ENCODE results near the gene JAZF1. TPM values are rescaled to one million over a fixed set of nuclear protein-coding genes. Genes with fewer than 3 reads are reported as not detected.

JAZF1 gene
- total RNA-seq, 1 donor from 2014 or later, result 5.4 TPM

DNA sequence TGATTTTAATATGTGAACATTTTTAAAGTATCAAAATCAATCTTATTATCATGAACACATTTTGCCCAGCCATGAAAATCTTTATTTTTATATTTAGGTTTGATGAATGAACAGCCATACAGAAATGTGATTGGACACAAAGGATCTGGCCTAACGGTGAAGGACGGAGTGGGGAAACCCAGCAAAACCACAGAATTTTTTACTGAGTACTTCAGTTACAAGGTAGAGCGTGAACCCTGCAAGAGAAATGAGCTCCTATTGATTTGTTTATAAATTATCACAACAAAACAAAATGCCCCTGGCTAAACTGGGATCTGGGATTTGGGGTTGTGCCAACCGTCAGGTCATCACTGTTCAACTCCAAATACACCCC is 118.8 kb downstream of the JAZF1 start:
- ATAC-seq (no peak), DNase-seq (ENCODE audit: low spot score) (no peak)

DNA sequence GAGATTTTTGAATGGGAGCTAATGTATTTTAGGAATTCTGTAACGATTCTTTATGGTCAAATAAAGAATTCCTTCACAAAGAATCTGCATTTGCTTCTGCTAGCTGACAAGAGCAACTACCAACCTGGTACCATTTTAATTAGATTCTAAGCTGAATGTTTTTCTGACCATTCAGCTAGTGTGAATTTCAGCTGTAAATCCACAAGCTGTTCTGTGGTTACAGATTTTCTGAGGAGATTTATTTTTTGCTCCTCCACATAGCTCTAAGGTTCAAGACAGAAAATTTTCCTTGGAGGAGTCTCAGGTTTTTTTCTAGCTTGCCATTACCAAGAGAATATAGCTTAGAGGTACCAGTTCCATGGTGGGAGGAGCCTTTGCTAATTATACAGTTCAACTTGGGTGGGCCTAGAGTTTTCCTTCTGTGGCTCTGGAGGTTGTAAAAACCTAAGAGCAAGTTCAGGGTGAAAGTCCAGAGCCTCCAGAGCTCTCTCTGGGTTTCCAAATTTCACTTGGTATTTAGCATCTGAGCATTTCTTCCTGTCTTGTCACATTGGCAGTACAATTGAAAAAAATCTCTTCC is 120.1 kb downstream of the JAZF1 start:
- no peak for DNase-seq (ENCODE audit: low spot score)
- no peak for ATAC-seq

DNA sequence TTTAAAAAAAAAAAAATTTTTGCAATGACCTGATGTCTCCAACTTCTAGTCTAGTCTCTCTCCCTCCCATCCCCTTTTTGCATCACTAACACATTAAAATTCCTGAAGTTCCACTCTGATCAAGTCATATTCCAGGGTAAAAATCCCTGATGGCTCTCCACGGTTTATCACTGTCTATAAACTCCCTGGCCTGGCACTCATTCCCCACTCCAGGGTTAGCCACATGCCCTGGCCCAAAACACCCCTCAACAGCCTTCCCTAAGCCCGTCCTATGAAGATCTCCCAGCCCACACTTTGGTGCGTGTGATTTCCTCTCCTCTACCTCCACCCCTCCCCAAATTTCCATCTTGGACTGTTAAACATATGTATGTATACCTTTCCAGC is 125.4 kb downstream of the JAZF1 start:
- no peak for ATAC-seq
- no peak for DNase-seq (ENCODE audit: low spot score)

DNA sequence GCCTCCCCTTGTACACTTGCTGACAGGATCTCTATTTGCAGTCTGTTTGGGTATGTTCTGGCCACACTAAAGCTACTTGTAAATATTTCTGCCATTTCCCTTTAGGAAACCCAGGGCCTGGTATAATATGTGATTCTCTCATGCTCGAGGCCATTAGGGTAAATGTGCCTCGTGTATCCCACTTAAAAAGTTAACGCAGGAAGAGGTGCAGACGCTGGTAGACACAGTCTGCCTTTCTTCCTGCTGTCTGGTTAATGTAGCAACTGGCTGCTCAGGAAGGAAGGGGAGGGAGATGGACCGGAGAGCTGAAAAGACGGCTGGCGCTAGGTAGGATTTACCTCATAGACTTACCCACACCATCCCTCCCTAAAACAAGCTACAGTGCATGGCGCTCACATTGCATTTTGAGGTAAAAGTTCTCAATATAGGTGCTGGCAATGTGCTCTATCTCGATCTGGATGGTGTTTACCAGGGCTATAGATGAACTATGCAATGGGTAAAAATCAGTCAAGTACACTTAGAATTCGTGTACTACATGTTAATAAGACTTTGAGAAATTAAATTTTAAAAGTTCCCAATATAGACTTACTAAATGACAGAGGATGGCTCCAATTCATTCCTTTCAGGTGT is 125.9 kb downstream of the JAZF1 start:
- ATAC-seq (no peak), DNase-seq (ENCODE audit: low spot score) (no peak)

DNA sequence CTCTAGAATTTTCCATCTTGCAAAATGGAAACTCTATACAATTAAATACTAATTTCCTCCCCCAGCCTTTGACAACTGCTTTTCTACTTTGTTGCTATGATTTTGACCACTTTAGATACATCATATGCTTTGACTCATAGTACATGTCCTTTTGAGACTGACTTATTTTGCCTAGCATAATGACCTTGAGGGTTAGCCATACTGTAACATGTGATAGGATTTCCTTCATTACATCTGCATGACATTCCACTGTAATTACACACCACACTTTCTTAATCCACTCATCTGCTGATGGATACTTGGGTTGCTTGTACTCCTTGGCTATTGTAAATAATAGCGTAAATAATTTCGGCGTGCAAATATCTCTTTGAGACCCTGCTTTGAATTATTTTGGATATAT is 127.7 kb downstream of the JAZF1 start:
- ATAC-seq (no peak), DNase-seq (ENCODE audit: low spot score) (no peak)

DNA sequence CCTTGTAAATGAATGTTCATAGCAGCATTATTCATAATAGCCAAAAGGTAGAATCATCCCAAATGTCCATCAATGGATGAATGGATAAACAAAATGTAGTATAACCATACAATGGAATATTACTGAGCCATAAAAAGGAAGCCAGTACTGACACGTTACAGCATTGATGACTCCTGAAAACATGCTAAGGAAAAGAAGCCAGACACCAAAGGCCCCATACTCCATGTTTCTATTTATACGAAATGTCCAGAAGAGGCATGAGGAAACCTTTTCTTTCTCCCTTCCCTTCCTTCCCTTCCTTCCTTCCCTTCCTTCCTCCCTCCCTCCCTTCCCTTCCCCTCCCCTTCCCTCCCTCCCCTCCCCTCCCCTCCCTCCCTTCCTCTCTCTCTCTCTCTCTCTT is 131.9 kb downstream of the JAZF1 start:
- no peak for DNase-seq (ENCODE audit: low spot score)
- ATAC-seq, result no peak

DNA sequence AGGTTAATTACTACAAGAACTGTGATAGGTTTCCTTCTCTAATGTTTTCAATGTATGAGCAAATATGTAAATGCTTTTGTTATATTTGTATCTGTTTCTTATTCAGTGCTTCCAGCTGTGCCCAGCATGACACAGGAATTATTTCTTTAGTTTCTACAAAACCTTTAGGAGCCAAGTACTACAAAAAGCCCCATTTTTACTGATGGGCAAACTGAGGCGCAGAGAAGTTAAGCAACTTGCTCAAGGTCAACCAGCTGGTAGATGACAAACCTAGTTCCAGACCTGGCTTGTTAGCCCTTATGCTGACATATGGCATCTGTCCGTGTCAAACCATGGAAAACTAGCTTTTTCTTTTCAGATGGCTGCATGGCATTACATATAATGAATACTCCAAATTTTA is 134.6 kb downstream of the JAZF1 start:
- DNase-seq (ENCODE audit: low spot score) (no peak), ATAC-seq (no peak)

DNA sequence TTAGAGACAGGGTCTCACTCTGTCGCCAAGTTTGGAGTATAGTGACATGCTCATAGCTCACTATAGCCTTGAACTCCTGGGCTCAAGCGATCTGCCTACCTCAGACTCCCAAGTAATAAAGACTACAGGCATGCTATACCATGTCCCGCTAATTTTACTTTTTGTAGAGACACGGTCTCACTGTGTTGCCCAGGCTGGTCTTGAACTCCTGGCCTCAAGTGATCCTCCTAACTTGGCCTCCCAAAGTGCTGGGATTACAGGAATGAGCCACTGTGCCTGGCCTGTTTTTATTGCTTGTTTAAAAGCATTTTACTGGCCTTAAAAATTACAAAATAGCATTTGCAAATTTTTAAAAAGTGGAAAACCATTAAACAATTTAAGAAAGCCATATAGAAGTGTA is 135.0 kb downstream of the JAZF1 start:
- DNase-seq (ENCODE audit: low spot score) (no peak), ATAC-seq (no peak)

DNA sequence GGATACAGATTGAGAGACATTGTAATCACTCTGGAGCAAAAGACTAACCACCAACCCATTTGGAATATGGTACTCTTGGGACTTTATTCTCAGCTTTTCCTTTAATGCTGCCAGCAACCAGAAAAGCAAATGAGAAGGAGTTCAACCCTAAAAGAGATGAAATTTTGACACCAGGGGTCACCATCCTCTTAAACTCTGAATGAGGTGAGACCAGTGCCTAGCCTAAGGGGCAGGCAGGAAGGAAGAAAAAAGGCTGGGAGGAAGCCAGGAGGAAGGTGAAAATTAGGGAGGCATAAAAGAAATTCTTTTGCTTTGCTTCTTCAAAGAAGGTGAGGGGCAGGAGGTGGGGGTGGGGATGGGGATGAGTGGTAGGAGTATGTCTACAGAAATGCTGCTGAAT is 135.8 kb downstream of the JAZF1 start:
- DNase-seq (ENCODE audit: low spot score) (no peak), ATAC-seq (no peak)

DNA sequence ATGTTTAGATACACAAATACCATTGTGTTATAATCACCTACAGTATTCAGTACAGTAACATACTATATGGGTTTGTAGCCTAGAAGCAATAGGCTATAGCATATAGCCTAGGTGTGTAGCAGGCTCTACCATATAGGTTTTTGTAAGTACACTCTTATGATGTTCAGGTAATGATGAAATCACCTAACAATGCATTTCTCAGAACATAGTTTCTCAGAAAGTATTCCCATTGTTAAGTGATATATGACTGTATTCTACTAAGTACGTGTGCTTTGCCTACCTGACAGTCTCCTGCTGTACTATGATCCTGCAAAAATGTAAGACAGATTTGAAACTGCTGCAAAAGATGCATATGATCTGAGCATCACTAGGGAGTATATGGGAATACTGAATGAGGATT is 137.9 kb downstream of the JAZF1 start:
- ATAC-seq (no peak), DNase-seq (ENCODE audit: low spot score) (no peak)

DNA sequence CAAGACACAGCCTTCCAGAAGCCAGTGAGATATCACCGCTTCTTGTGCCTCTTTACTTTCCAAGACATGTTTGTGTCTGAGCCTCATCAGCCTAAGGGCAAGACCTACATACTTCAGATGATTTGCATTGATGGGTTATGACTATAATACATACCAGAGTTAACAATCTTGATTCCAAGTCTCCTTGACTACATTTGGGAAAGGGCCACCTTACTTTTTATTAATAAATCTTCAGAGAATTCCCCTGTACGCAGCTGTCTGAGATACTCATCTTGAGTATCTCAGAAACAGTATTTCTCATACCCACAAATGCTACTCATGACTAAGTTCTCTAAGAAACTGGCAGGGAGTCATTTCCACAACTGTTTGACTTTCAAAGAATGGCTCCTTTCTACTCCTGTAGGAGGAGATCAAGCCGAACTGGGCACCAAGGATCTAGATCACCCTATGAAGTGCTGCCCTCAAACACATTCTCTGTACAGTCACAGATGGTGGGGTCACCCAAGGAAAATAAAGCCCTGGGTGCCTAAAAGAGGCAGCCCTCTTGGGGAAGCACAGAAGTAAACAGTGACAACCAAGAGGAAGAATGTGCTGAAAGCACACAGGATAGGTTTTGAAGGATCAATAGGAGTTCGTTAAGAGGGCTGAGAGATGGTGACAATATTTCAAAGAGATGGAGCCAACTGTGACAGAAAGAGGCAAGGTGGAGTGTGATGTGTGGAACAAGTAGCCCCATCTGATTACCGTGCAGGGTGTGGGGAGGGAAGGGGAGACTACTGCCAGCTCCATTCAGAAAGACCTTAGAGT is 138.9 kb downstream of the JAZF1 start:
- ATAC-seq (no peak), DNase-seq (ENCODE audit: low spot score) (no peak)

DNA sequence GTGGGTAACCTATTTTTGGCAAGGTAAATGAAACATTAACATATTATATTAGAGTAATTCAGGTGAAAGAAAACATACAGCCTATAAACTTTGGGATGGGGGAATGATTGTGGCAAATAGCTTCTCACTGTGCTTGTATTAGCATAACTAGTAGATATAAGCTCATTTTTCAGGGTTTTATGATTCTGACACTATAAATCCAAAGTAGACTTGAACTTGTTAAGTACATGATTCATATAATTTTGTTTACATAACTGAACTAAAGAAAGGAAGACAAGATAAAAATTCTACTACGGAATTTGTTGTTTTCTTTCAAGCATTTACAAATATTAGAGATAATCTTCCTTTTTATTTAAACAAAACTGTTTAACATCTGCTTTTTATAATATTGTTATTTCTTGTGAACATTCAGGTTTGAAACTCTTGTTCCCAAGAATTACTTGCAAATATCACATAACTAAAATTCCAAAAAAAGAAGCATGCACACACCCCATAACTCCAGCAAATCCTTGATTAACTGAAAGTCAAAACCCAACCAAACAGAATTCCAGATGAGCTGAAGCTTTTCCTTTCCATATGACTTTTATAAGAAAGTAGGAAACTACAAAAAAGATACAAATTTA is 142.3 kb downstream of the JAZF1 start:
- ATAC-seq (no peak), DNase-seq (ENCODE audit: low spot score) (no peak)

DNA sequence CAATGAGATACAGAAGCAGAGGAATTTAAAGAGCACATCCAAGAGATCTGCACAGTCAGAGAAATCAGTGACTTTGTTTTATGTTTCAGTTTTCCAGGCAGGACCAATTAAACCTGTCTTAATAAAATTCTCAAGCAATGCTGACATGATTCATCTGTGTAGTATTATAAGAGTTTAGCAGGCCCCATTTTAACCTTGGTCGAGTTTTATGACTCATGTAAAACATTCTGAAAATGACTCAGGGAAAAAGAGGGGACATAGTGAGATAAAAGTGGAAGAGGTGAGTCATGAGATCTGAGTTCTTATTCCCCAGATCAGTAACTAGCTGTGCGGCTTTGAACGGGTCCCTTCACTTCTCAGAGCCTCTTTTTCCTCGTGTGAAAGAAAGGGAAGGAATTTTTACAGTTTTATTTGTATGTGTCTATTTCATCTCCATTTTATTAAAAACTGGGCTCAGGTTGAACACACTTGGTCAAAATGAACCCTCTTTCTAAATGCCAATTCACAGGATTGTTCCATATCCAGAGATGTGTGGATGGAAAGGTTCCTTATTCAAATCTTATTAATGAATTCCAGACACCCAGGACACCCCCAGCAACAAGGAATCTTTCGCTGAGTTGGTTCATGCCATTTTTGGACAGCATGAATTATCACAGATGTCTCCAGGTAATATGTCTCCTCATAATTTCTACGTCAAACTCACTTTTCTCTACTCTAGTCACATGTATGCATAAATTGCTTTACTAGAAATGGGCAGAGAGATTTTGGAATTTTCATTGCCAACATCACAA is 143.2 kb downstream of the JAZF1 start:
- ATAC-seq (no peak), DNase-seq (ENCODE audit: low spot score) (no peak)

DNA sequence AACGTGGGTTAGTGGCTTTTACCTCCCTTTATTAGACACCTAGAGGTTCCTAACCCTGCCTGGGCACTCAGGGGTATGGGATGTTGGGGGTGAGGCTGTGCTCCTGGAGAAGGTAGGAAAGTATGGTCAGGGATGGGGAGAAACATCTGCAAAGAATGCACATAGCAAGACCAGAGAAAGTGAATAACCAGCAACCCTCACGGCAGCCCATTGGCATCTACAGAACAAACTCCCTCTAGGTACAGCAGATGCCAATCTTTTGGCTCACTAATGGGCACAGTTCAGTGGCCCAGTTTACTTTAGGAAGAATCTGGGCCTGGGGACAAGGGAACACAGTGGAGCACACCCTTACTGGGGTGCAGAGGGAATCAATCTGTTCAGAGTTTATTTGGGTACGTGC is 143.9 kb downstream of the JAZF1 start:
- DNase-seq (ENCODE audit: low spot score) (peak; percentile 71), ATAC-seq (peak; percentile 96)

DNA sequence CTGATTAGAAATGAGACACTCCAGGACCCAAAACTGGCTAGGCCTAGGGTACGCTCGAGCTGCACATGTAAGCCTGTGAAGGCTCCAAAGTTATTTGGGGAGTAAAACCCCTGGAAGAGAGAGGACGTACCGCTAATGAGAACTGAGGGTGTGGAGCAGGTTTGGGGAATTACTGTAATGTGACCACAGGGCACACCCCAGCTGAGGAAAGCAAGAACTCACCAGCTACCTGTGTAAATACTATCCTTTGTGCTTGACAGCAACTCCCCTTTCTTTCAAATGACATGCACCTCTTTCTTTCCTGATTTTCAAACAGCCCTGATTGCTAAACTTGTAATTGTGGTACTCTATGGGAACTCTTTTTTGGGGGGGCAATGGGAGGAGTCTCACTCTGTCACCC is 147.2 kb downstream of the JAZF1 start:
- ATAC-seq (no peak), DNase-seq (ENCODE audit: low spot score) (no peak)

DNA sequence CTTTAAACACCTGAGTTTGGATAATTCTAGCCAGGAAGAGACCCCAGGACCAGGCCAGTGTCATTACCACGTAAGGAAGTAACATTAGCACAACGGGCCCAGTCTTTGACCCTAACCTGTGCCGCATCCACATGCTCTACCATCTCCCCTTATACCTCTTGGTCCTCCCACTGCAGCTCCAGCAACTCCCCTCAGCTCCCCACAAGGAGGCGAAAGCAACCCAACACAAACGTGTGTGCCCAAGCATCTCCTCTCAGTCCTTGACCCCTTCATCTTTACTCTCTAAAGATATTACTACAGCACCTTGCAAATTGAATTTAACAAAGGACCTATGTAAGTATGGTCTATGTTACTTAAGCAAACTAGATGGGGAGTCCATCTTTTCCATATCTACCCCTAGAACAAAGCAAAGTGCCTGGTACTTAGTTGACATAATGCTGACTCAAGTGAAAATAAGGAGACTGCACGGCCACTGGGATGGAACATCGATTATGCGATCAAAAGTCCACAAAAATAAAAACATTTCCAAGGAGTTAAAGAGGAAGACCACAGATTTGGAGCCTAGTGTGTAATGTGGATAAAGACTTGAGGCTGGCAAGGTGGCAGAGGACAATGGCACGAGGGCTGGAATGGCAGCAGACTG is 147.7 kb downstream of the JAZF1 start:
- ATAC-seq, result no peak
- no peak for DNase-seq (ENCODE audit: low spot score)

DNA sequence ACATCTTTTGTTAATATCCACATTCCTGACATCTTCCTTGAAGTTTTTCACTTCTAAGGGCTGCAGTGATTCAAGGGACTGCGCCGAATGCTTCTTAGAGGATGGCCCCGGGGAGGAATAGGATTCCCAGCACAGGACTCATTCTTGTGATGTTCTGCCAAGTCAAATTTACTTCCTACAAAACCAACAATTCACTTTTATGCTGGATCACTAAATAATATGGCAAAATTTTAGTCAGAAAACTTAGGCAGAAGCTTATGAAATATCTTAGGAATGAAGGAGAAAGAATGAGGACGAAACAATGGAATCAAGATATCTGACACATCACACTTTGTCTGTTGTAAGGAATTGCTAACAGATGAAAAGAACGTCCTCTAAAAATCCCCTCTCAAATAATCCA is 151.5 kb downstream of the JAZF1 start:
- no peak for ATAC-seq
- no peak for DNase-seq (ENCODE audit: low spot score)

DNA sequence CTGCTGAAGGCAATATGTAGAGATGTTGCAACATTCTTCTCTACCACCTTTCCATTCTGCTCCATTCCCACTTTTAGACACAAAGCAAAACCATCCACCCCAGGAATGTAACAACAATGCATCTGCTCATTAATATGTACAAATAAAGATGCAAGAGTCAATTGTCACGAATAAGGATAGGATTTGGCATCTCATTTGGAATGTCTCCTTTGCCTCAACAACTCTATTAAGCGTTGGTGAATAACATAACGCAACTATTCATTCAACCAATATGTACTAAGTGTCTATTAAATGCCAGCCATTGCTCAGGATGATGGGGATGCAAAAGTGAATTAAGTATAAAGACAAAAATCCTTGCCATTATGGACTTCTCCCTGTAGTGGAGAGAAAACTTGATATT is 152.1 kb downstream of the JAZF1 start:
- ATAC-seq, result no peak

DNA sequence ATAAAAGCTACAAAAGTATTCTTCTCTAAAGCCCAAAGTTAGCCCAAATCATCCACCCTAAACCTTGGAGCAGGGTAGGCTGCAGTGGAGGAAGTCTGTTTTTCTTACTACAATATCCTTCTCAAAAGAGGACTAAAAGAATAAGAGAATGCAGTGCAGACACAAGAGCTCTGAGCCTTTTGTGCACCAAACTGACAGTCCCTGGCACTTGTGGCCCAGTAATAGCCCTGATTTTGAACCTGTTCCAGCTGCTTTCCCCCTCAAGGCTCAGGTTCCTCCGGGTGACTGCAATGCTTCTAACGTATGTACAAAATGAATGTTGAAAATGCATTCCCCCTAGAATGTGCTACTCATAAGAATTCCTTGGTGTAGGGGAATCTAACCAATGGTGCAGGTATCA is 154.4 kb downstream of the JAZF1 start:
- no peak for DNase-seq (ENCODE audit: low spot score)

More for the DNA sequence above, 152.1 kb downstream of the JAZF1 start:
- no peak for DNase-seq (ENCODE audit: low spot score)

DNA sequence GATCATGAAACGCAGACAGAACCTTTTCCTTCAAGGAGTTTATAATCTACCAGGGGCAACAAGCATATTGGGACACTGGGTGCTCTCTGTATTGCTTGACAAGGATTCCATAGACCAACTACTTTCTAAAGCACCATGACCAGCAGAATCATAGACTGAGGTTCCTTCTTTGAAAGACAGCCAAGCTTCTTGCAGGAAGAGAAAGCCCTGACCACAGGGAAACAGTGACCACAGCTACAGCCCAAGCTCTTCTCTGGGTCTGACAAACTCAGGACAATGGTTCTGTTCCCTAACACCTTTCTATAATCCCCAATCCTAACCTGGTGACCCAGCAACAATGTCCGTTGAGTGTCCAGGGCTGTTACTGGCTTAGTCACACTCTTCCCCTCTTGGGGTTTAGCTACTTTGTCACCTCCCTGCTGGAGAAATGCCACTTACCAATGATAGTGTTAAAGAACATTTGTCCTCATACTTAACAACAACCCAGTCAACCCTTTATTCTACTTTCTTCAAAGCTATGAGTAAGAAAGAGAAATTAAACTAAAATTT is 155.7 kb downstream of the JAZF1 start:
- ATAC-seq, result no peak
- DNase-seq (ENCODE audit: low spot score), result no peak

More for the DNA sequence above, 154.4 kb downstream of the JAZF1 start:
- no peak for ATAC-seq

Measured in left lobe of liver (tissue), 2 donors.